ENCODE results near the gene ZNF337. TPM values are rescaled to one million over a fixed set of nuclear protein-coding genes. Genes with fewer than 3 reads are reported as not detected.
"Not testable (repeated sequence)": the region's sequence is repeated elsewhere in the genome, so short reads cannot be mapped to it uniquely, and the experiment has no call there.

Gene ZNF337
- total and polyA plus RNA-seq, 4 donors = 1.1 to 5.9 (median 3.2) TPM

- TF ChIP-seq REST (IDR thresholded peaks at IDR 0.05) (no peak), TAF1 (conservative IDR thresholded peaks at IDR 0.05) (no peak), HNF4G (IDR thresholded peaks at IDR 0.05) (no peak)
- H3K36me3 ChIP-seq (ENCODE audit: control insufficient read depth in 4 of 4, insufficient read depth in 3 of 4, low read depth in 1 of 4, low read length in 3 of 4) = peaks cover 0 to 6% (median 3%) of the 10 kb centered on the region in 4 donors
- no peak overlapping the region for H3K4me3 ChIP-seq (ENCODE audit: low read depth in 1 of 3, low read length in 3 of 3)
- H3K9me3 ChIP-seq (ENCODE audit: control insufficient read depth in 4 of 4, low read length in 3 of 4) = no peaks in the 10 kb centered on the region
- 85% methylated on average over 8 of the region's 8 CpGs for WGBS
- H3K27me3 ChIP-seq (ENCODE audit: control insufficient read depth in 4 of 4, insufficient read depth in 4 of 4, low read length in 3 of 4) = no peaks in the 10 kb centered on the region
- no peak overlapping the region for H3K9ac ChIP-seq (ENCODE audit: low read depth in 1 of 2, low read length in 2 of 2)
- no peak for DNase-seq (ENCODE audit: low spot score)
- no peak overlapping the region for H3K27ac ChIP-seq (ENCODE audit: low read depth in 1 of 2, low read length in 2 of 2)
- H3K4me1 ChIP-seq (ENCODE audit: control insufficient read depth in 4 of 4, insufficient read depth in 4 of 4, low read length in 3 of 4) = no peaks in the 10 kb centered on the region
These were observed 10.3 kb downstream of the ZNF337 start for GRCh38 chr20:25686081-25687067.

DNA sequence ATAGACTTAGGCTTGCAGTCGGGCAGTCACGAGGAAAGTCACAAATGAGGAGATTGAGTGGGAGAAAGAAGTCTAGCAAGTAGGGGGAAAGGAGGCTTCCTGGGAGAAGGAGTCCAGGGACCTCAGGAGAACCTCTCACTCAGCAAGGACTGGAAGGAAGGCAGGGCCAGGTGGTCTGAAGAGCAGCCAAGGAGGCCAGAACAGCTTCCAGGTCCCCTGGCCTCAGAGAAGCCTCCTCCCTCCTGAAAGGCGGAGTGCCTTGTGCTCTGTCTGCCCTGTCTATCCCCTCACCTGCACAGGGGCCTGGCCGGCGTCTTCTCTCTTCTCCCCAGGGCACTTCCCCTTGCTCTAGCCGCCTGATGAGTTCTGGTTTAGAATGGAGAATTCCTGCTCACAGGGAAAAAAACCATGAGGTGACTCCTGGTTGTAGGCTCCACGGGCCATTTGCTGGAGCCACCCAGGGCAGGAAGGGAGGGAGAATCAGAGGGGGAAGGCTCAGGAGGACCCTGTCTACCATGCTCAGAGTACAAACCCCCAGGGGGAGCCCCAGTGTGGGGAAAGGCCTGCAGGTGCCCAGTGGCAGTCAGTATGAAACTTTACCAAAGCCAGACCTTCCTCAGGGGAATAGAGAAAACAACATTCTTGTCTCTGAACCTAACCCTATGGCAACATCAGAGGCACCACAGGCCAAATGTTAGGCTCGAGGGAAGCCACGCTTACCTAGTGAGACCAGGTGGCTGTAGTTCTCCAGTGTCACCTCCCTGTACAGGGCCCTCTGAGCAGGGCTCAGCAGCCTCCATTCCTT is 11.2 kb downstream of the ZNF337 start:
- Histone ChIP-seq H3K36me3 (ENCODE audit: control insufficient read depth in 4 of 4, insufficient read depth in 3 of 4, low read depth in 1 of 4, low read length in 3 of 4) (peaks cover 0 to 11% (median 4%) of the 10 kb centered on the region in 4 donors), H3K27me3 (ENCODE audit: control insufficient read depth in 4 of 4, insufficient read depth in 4 of 4, low read length in 3 of 4) (no peaks in the 10 kb centered on the region), H3K9me3 (ENCODE audit: control insufficient read depth in 4 of 4, low read length in 3 of 4) (no peaks in the 10 kb centered on the region), H3K4me1 (ENCODE audit: control insufficient read depth in 4 of 4, insufficient read depth in 4 of 4, low read length in 3 of 4) (no peaks in the 10 kb centered on the region), H3K9ac (ENCODE audit: low read depth in 1 of 2, low read length in 2 of 2) (no peak overlapping the region), H3K4me3 (ENCODE audit: low read depth in 1 of 3, low read length in 3 of 3) (no peak overlapping the region), H3K27ac (ENCODE audit: low read depth in 1 of 2, low read length in 2 of 2) (no peak overlapping the region)
- no peak for TF ChIP-seq ATF3 (IDR thresholded peaks at IDR 0.05)
- TF ChIP-seq NR2F2 (IDR thresholded peaks at IDR 0.05) = no peak
- TF ChIP-seq SP1 (IDR thresholded peaks at IDR 0.05) = no peak
- no peak for TF ChIP-seq REST (IDR thresholded peaks at IDR 0.05)
- no peak for TF ChIP-seq FOXA2 (IDR thresholded peaks at IDR 0.05)
- TF ChIP-seq HNF4G (IDR thresholded peaks at IDR 0.05) = no peak
- WGBS = 93% methylated on average over 9 of the region's 9 CpGs
- no peak for DNase-seq (ENCODE audit: low spot score)

GRCh38 chr20:25683826-25684225 is 12.8 kb downstream of the ZNF337 start:
- H3K4me3 ChIP-seq (ENCODE audit: low read depth in 1 of 3, low read length in 3 of 3); H3K9ac ChIP-seq (ENCODE audit: low read depth in 1 of 2, low read length in 2 of 2); H3K4me1 ChIP-seq (ENCODE audit: control insufficient read depth in 4 of 4, insufficient read depth in 4 of 4, low read length in 3 of 4); DNase-seq (ENCODE audit: low spot score); H3K27ac ChIP-seq (ENCODE audit: low read depth in 1 of 2, low read length in 2 of 2); H3K9me3 ChIP-seq (ENCODE audit: control insufficient read depth in 4 of 4, low read length in 3 of 4); H3K27me3 ChIP-seq (ENCODE audit: control insufficient read depth in 4 of 4, insufficient read depth in 4 of 4, low read length in 3 of 4): not testable (repeated sequence)
- H3K36me3 ChIP-seq (ENCODE audit: control insufficient read depth in 4 of 4, insufficient read depth in 3 of 4, low read depth in 1 of 4, low read length in 3 of 4) = peaks cover 0 to 11% (median 5%) of the 10 kb centered on the region in 4 donors
- 100% methylated on average over 3 of the region's 3 CpGs for whole genome bisulfite sequencing
